HepG2 (cell line): Measurements from ENCODE around the gene PBX4. TPM values are rescaled to one million over a fixed set of nuclear protein-coding genes. Genes with fewer than 3 reads are reported as not detected.

Experiments
- ATAC-seq: fragments of 200-7000 bp; cut with Tn5 transposase; 3 replicates; pipeline ENCODE4 v1.9.1; 2020; ENCODE audit warnings: mild to moderate bottlenecking, moderate library complexity
- BruUV-seq: library from RNA; stranded (reverse); fragments of 400-500 nt; replicated peaks from 2 replicates; lab custom pipeline; 2021; lab: Mats Ljungman, UMichigan
- CTCF ChIA-PET: fragments of 300-600 bp; formaldehyde crosslinking; extraction: SDS; loops from one replicate; lab custom pipeline; 2021; ENCODE audit warnings: low total read pairs, inconsistent platforms, low intra/inter-chr PET ratio; lab: Yijun Ruan, JAX
- POLR2A ChIA-PET: fragments of 350-600 bp; sonication (Branson Sonifier 250); formaldehyde crosslinking; loops from one replicate; lab custom pipeline; 2020; ENCODE audit warnings: antibody characterized with exemption, inconsistent platforms; lab: Yijun Ruan, JAX
- DNase-seq: peaks from one replicate; pipeline ENCODE4 v3.0.0-alpha.2; 2015; ENCODE audit warnings: low spot score
- FAIRE-seq: peaks from 3 replicates; lab custom pipeline; 2011; peaks lifted over from hg19 to GRCh38; lab: Jason Lieb, UNC
- H2AFZ ChIP-seq: one replicate; pipeline ENCODE4 v1.6.1; 2011; ENCODE audit warnings: low read length, inconsistent platforms
- H3K27ac ChIP-seq: fragments of 300-600 bp; 3 replicates; pipeline ENCODE4 v1.8.0; 2011; ENCODE audit warnings: mixed run types, mild to moderate bottlenecking, mixed read lengths, low read length, inconsistent platforms; ENCODE audit not compliant: insufficient read depth; ENCODE audit errors: extremely low read length
- H3K27me3 ChIP-seq, 2 experiments: fragments of 200-600 bp in 1 of 2; 2 replicates in 1 of 2; 3 replicates in 1 of 2; pipeline versions ENCODE4 v1.6.0 to v1.8.0; 2011; ENCODE audit warnings: low read length in 2 of 2, mild to moderate bottlenecking in 2 of 2, moderate library complexity in 2 of 2, inconsistent platforms in 1 of 2; ENCODE audit not compliant: insufficient read depth in 2 of 2, control insufficient read depth in 1 of 2
- H3K36me3 ChIP-seq, 2 experiments: fragments of 200-600 bp in 1 of 2; replicated peaks in 1 of 2; 2 replicates in 1 of 2; 3 replicates in 1 of 2; pipeline versions ENCODE4 v1.5.1 to v1.8.0; 2011; ENCODE audit warnings: low read length in 2 of 2, inconsistent platforms in 1 of 2; ENCODE audit not compliant: insufficient read depth in 2 of 2, control insufficient read depth in 1 of 2
- H3K4me1 ChIP-seq: 2 replicates; pipeline ENCODE4 v1.5.1; 2012; ENCODE audit warnings: low read length, inconsistent platforms; ENCODE audit not compliant: insufficient read depth
- H3K4me2 ChIP-seq: 2 replicates; pipeline ENCODE4 v1.6.0; 2011; ENCODE audit warnings: low read depth, low read length, inconsistent platforms
- H3K4me3 ChIP-seq, 3 experiments: fragments of 200-600 bp in 1 of 3; sonication (generic), shearing (Covaris generic) in 1 of 3; replicated peaks in 1 of 3; 2 replicates each; pipeline ENCODE4 v1.5.1; 2011 to 2016; ENCODE audit warnings: low read length in 3 of 3, inconsistent platforms in 2 of 3, low read depth in 2 of 3, mild to moderate bottlenecking in 2 of 3, control low read depth in 1 of 3, mixed read lengths in 1 of 3; ENCODE audit not compliant: insufficient read depth in 1 of 3
- H3K79me2 ChIP-seq: one replicate; pipeline ENCODE4 v1.6.1; 2011; ENCODE audit warnings: low read length, inconsistent platforms; ENCODE audit not compliant: insufficient read depth
- H3K9ac ChIP-seq: 2 replicates; pipeline ENCODE4 v1.6.0; 2011; ENCODE audit warnings: mild to moderate bottlenecking, low read depth, low read length, inconsistent platforms; ENCODE audit not compliant: insufficient read depth
- H3K9me3 ChIP-seq: 2 replicates; pipeline ENCODE4 v1.5.1; 2012; ENCODE audit warnings: mild to moderate bottlenecking, low read length
- H4K20me1 ChIP-seq: 2 replicates; pipeline ENCODE4 v1.6.0; 2011; ENCODE audit warnings: inconsistent platforms, mild to moderate bottlenecking, low read length, moderate library complexity; ENCODE audit not compliant: insufficient read depth
- ADNP ChIP-seq: sonication (generic); formaldehyde crosslinking; IDR thresholded peaks from 2 replicates; pipeline ENCODE4 v1.4.0; 2020; ENCODE audit warnings: missing genetic modification reagents
- AGO2 ChIP-seq: fragments of 200-400 bp; formaldehyde crosslinking; optimal IDR thresholded peaks from 2 replicates; pipeline ENCODE3; 2017; ENCODE audit warnings: mild to moderate bottlenecking, low read depth, low read length, moderate library complexity
- FOXA1 ChIP-seq, 2 experiments: fragments of 450-650 bp in 1 of 2; sonication (generic) in 1 of 2; formaldehyde crosslinking in 1 of 2; IDR thresholded peaks; 2 replicates each; pipeline versions ENCODE4 v1.4.0 to v1.6.1; 2016 to 2020; ENCODE audit warnings: missing genetic modification reagents in 1 of 2
- MIER3 ChIP-seq: IDR thresholded peaks from 2 replicates; pipeline ENCODE4 v1.6.1; 2016; ENCODE audit warnings: missing compliant biosample characterization, borderline replicate concordance
- MLLT10 ChIP-seq: sonication (generic); formaldehyde crosslinking; IDR thresholded peaks from 2 replicates; pipeline ENCODE4 v1.4.0; 2020; ENCODE audit warnings: missing genetic modification reagents
- MTF1 ChIP-seq: sonication (generic); formaldehyde crosslinking; IDR thresholded peaks from 2 replicates; pipeline ENCODE4 v1.5.0; 2020; ENCODE audit warnings: missing genetic modification reagents
- PPARG ChIP-seq: conservative IDR thresholded peaks from 2 replicates; pipeline ENCODE4 v1.6.1; 2016; ENCODE audit warnings: missing biosample characterization, missing genetic modification reagents
- SNRNP70 ChIP-seq: fragments of 200-400 bp; formaldehyde crosslinking; IDR thresholded peaks from 2 replicates; pipeline ENCODE4 v1.6.1; 2017; ENCODE audit warnings: mild to moderate bottlenecking, low read depth, low read length, moderate library complexity
- SP4 ChIP-seq: sonication (generic); formaldehyde crosslinking; IDR thresholded peaks from 2 replicates; pipeline ENCODE4 v1.8.1; 2023; ENCODE audit warnings: mild to moderate bottlenecking, missing genetic modification reagents
- YEATS2 ChIP-seq: sonication (generic); formaldehyde crosslinking; IDR thresholded peaks from 2 replicates; pipeline ENCODE4 v1.4.0; 2020; ENCODE audit warnings: missing genetic modification reagents, borderline replicate concordance
- ZBTB42 ChIP-seq: sonication (generic); formaldehyde crosslinking; IDR thresholded peaks from 2 replicates; pipeline ENCODE4 v1.5.0; 2020; ENCODE audit warnings: mild to moderate bottlenecking, missing genetic modification reagents
- ZKSCAN8 ChIP-seq: IDR thresholded peaks from 2 replicates; pipeline ENCODE4 v1.6.1; 2016; ENCODE audit warnings: borderline replicate concordance, missing genetic modification reagents, missing compliant biosample characterization
- ZNF546 ChIP-seq: sonication (generic); formaldehyde crosslinking; conservative IDR thresholded peaks from 2 replicates; pipeline ENCODE4 v1.8.1; 2023; ENCODE audit warnings: mild to moderate bottlenecking, missing genetic modification reagents
- ZNF678 ChIP-seq: sonication (generic); formaldehyde crosslinking; IDR thresholded peaks from 2 replicates; pipeline ENCODE4 v1.4.0; 2020; ENCODE audit warnings: mild to moderate bottlenecking, missing genetic modification reagents
- ZNF780A ChIP-seq: sonication (generic); formaldehyde crosslinking; IDR thresholded peaks from 2 replicates; pipeline ENCODE4 v1.8.0; 2022; ENCODE audit warnings: mild to moderate bottlenecking, missing genetic modification reagents, moderate library complexity
- WGBS: methylation state at CpG from one replicate; pipeline ENCODE4 v1.1.6; 2017; ENCODE audit warnings: low lambda C conversion rate; 5-methylcytosine and 5-hydroxymethylcytosine counted together
- in situ Hi-C: cut with HindIII; loops from 2 replicates; pipeline ENCODE4 v1.10.0; 2017; ENCODE audit warnings: low pct_unique_long_range_greater_than_20kb; ENCODE audit not compliant: extremely low pct_ligation_motif_present
- intact Hi-C: fragments of 100-400 bp; cut with micrococcal nuclease; formaldehyde crosslinking; loops from one replicate; pipeline ENCODE4 v1.10.0; 2022; ENCODE audit not compliant: unreplicated experiment
- polyA plus RNA-seq, 8 experiments: library from polyadenylated mRNA; depleted of rRNA in 3 of 8; stranded (reverse) in 7 of 8; unstranded in 1 of 8; fragments of >200 nt; fragmentation: Illumina TruSeq in 4 of 8; extraction: Trizol in 4 of 8; gene quantifications; 2 replicates each; pipeline versions ENCODE4 v1.2.1 to v1.2.3, GENCODE V29; 2011 to 2016; ENCODE audit warnings: low read depth in 4 of 8, missing spikeins in 1 of 8, mixed read lengths in 1 of 8; ENCODE audit not compliant: insufficient read depth in 1 of 8
- total RNA-seq, 5 experiments: library from RNA; depleted of rRNA; stranded (reverse); fragments of >200 nt; fragmentation: Illumina TruSeq; extraction: Trizol; gene quantifications; 2 replicates each; pipeline ENCODE4 v1.2.3, GENCODE V29; 2016; ENCODE audit warnings: low read depth in 1 of 5
- TF ChIP-seq, protein P1 (sequence below), 2 experiments: sonication (generic) in 1 of 2; formaldehyde crosslinking in 1 of 2; IDR thresholded peaks; 2 replicates each; pipeline versions ENCODE4 v1.4.0 to v1.6.1; 2018 to 2020; ENCODE audit warnings: missing genetic modification reagents in 2 of 2, borderline replicate concordance in 1 of 2, low read depth in 1 of 2, mild to moderate bottlenecking in 1 of 2, missing biosample characterization in 1 of 2
- TF ChIP-seq, protein P2 (sequence below): sonication (generic); formaldehyde crosslinking; IDR thresholded peaks from 2 replicates; pipeline ENCODE4 v1.8.0; 2022; ENCODE audit warnings: mild to moderate bottlenecking, missing genetic modification reagents, moderate library complexity
- TF ChIP-seq, protein P3 (sequence below): IDR thresholded peaks from 2 replicates; pipeline ENCODE4 v1.6.1; 2016
- TF ChIP-seq, protein P4 (sequence below): sonication (generic); formaldehyde crosslinking; IDR thresholded peaks from 2 replicates; pipeline ENCODE4 v1.8.1; 2022; ENCODE audit warnings: low read depth, mild to moderate bottlenecking, missing genetic modification reagents

Gene PBX4
- total and polyA plus RNA-seq, 2 of the 13 experiments (the other 11 are each of a cell fraction or from before 2014, with no cell fraction given) = not detected

DNA sequence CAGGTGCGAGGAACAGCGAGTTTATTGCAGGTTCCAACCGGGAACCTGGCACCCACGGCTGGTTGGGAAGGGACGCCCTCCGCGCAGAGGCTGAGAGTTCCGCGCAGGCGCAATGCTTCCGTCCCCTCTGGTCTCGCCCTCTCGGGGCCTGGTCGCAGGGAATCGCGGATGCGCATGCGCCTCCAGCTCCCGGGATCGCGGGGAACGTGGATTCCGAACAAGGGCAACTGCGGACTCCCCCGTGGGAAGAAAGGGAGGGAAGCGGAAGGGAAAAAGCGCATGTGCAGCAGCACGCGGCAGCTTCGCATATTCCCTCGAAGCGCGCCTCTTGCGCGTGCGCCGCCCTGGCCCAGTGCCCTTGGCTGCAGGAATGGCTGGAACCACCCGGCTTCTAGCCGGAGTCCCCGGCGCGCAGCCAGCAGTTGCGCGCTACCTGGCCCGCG, 104.3 kb downstream of the PBX4 start (continued):
- TF ChIP-seq, protein P1, sequence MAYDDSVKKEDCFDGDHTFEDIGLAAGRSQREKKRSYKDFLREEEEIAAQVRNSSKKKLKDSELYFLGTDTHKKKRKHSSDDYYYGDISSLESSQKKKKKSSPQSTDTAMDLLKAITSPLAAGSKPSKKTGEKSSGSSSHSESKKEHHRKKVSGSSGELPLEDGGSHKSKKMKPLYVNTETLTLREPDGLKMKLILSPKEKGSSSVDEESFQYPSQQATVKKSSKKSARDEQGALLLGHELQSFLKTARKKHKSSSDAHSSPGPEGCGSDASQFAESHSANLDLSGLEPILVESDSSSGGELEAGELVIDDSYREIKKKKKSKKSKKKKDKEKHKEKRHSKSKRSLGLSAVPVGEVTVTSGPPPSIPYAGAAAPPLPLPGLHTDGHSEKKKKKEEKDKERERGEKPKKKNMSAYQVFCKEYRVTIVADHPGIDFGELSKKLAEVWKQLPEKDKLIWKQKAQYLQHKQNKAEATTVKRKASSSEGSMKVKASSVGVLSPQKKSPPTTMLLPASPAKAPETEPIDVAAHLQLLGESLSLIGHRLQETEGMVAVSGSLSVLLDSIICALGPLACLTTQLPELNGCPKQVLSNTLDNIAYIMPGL (CRISPR knock-in tag; IDR thresholded peaks at IDR 0.05; ENCODE audit: borderline replicate concordance in 1 of 2, low read depth in 1 of 2) = no peak
- peak; percentile 61 for TF ChIP-seq AGO2

DNA sequence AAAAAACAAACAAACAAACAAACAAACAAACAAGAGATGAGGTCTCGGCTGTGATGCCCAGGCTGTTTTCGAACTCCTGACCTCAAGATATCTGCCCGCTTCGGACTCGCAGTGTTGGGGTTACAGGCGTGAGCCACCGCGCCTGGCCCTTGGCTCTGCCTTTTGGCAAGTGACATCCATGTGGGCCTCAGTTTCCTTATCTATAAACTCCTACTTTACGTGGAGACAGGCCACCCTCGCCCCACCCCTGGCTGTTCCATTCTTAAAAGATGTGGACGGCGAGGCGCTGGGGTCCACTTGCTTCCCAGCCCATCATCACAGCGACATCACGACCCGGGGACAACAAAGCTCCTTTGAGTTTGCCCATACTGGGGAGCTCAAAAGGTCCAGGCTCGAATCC, 104.8 kb downstream of the PBX4 start:
- Histone ChIP-seq H3K27me3 (no peaks in the 10 kb centered on the region; a peak in 1 of 5 replicates), H3K4me1 (peaks cover 17% of the 10 kb centered on the region), H3K4me2 (no peak overlapping the region), H3K27ac (no peak overlapping the region), H2AFZ (no peak overlapping the region), H3K9me3 (no peaks in the 10 kb centered on the region), H3K9ac (no peak overlapping the region), H4K20me1 (no peaks in the 10 kb centered on the region), H3K36me3 (no peaks in the 10 kb centered on the region), H3K4me3 (no peak overlapping the region), H3K79me2 (peaks cover 17% of the 10 kb centered on the region)
- DNase-seq (no peak), ATAC-seq (no peak), FAIRE-seq (no peak)
- WGBS = 97% methylated on average over 17 of the region's 17 CpGs
- no TSS peak for BruUV-seq
- CTCF ChIA-PET = no interaction called here
- intact Hi-C loops (no loop called here), in situ Hi-C loops (no loop called here)
- POLR2A ChIA-PET = no interaction called here
- TF ChIP-seq ADNP (CRISPR knock-in tag) (no peak), ZNF780A (no peak), SNRNP70 (no peak), ZNF678 (no peak), MLLT10 (CRISPR knock-in tag) (no peak), YEATS2 (no peak), PPARG (CRISPR knock-in tag) (no peak), MIER3 (CRISPR knock-in tag) (no peak), SP4 (no peak), ZNF546 (CRISPR knock-in tag) (no peak), MTF1 (CRISPR knock-in tag) (no peak), ZBTB42 (CRISPR knock-in tag) (no peak), FOXA1 (IDR thresholded peaks at IDR 0.05) (no peak), FOXA1 (CRISPR knock-in tag; IDR thresholded peaks at IDR 0.05) (no peak), ZKSCAN8 (CRISPR knock-in tag) (no peak)
- TF ChIP-seq, protein P2, sequence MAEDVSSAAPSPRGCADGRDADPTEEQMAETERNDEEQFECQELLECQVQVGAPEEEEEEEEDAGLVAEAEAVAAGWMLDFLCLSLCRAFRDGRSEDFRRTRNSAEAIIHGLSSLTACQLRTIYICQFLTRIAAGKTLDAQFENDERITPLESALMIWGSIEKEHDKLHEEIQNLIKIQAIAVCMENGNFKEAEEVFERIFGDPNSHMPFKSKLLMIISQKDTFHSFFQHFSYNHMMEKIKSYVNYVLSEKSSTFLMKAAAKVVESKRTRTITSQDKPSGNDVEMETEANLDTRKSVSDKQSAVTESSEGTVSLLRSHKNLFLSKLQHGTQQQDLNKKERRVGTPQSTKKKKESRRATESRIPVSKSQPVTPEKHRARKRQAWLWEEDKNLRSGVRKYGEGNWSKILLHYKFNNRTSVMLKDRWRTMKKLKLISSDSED (CRISPR knock-in tag) = no peak
- TF ChIP-seq, protein P3, sequence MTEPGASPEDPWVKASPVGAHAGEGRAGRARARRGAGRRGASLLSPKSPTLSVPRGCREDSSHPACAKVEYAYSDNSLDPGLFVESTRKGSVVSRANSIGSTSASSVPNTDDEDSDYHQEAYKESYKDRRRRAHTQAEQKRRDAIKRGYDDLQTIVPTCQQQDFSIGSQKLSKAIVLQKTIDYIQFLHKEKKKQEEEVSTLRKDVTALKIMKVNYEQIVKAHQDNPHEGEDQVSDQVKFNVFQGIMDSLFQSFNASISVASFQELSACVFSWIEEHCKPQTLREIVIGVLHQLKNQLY (CRISPR knock-in tag) = no peak
- TF ChIP-seq, protein P4, sequence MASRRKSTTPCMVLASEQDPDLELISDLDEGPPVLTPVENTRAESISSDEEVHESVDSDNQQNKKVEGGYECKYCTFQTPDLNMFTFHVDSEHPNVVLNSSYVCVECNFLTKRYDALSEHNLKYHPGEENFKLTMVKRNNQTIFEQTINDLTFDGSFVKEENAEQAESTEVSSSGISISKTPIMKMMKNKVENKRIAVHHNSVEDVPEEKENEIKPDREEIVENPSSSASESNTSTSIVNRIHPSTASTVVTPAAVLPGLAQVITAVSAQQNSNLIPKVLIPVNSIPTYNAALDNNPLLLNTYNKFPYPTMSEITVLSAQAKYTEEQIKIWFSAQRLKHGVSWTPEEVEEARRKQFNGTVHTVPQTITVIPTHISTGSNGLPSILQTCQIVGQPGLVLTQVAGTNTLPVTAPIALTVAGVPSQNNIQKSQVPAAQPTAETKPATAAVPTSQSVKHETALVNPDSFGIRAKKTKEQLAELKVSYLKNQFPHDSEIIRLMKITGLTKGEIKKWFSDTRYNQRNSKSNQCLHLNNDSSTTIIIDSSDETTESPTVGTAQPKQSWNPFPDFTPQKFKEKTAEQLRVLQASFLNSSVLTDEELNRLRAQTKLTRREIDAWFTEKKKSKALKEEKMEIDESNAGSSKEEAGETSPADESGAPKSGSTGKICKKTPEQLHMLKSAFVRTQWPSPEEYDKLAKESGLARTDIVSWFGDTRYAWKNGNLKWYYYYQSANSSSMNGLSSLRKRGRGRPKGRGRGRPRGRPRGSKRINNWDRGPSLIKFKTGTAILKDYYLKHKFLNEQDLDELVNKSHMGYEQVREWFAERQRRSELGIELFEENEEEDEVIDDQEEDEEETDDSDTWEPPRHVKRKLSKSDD (CRISPR knock-in tag) = no peak
